ENCODE data around the gene C6orf89. TPM values are rescaled to one million over a fixed set of nuclear protein-coding genes. Genes with fewer than 3 reads are reported as not detected.

C6orf89 gene
- total RNA-seq, 4 donors from 2014 or later: 58.2 to 89.6 (median 68.9) TPM

DNA sequence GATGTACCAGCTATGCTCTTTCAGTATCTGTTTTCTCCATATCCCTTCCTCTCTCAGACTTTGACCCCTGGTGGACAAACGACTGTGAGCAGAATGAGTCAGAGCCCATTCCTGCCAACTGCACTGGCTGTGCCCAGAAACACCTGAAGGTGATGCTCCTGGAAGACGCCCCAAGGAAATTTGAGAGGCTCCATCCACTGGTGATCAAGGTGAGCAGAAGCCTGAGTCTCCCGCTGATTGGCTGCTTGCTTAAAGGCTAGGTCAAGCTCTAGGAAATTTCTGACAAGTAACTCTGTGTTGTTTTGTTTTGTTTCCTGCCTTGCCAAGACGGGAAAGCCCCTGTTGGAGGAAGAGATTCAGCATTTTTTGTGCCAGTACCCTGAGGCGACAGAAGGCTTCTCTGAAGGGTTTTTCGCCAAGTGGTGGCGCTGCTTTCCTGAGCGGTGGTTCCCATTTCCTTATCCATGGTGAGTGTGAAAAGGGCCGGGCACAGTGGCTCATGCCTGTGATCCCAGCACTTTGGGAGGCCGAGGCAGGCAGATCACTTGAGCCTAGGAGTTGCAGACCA lies 28.6 kb downstream of the C6orf89 start:
- no peaks in the 10 kb centered on the region for H3K9me3 ChIP-seq
- 27 to 36% methylated on average over 10 of the region's 10 CpGs for WGBS, 2 donors
- H3K4me1 ChIP-seq: peaks cover 49 to 58% of the 10 kb centered on the region in 2 donors
- no peaks in the 10 kb centered on the region for H3K27me3 ChIP-seq
- no peak overlapping the region for H3K4me3 ChIP-seq (replicated peaks in 1 of 3)
- intact Hi-C loops (cut with DNase I): loop anchor here (5.0 to 10.0 kb wide), 2 partner anchors 53 to 100 kb away; no protein-coding TSS in a partner anchor
- TF ChIP-seq POLR2A (IDR thresholded peaks at IDR 0.05) (no peak), CTCF (IDR thresholded peaks at IDR 0.05) (peak in 5 of 6 experiments; percentile 2 to 61 (median 44))
- peak; percentile 91 to 93 for DNase-seq
- H3K27ac ChIP-seq: peak overlapping the region; percentile 71 to 95 (median 81)
- no peaks in the 10 kb centered on the region for H3K36me3 ChIP-seq

- peaks cover 49 to 61% of the 10 kb centered on the region in 2 donors for H3K4me1 ChIP-seq
- WGBS, 2 donors: 85 to 89% methylated on average over 4 of the region's 4 CpGs
- DNase-seq: no peak
Observed at GRCh38 chr6:36915599-36915998, 29.8 kb downstream of the C6orf89 start.

GRCh38 chr6:36916126-36916525 lies 30.4 kb downstream of the C6orf89 start:
- Histone ChIP-seq H3K27me3 (no peaks in the 10 kb centered on the region), H3K36me3 (peaks cover 0 to 4% of the 10 kb centered on the region in 2 donors), H3K4me1 (peaks cover 49 to 61% of the 10 kb centered on the region in 2 donors), H3K4me3 (replicated peaks in 1 of 3) (no peak overlapping the region), H3K9me3 (no peaks in the 10 kb centered on the region), H3K27ac (peak overlapping the region; percentile 86 to 95 (median 91))
- no peak for DNase-seq
- TF ChIP-seq POLR2A (IDR thresholded peaks at IDR 0.05): no peak
- no peak for TF ChIP-seq CTCF (IDR thresholded peaks at IDR 0.05)
- intact Hi-C loops (cut with DNase I): loop anchor here (10.0 kb wide), 1 partner anchor 99 kb away; no protein-coding TSS in a partner anchor
- 71 to 82% methylated on average over 2 of the region's 2 CpGs for WGBS, 2 donors

More at GRCh38 chr6:36915599-36915998, 29.8 kb downstream of the C6orf89 start:
- peak overlapping the region; percentile 86 to 95 (median 91) for H3K27ac ChIP-seq
- H3K36me3 ChIP-seq: peaks cover 0 to 4% of the 10 kb centered on the region in 2 donors
- intact Hi-C loops (cut with DNase I): loop anchor here (10.0 kb wide), 1 partner anchor 99 kb away; no protein-coding TSS in a partner anchor
- no peaks in the 10 kb centered on the region for H3K27me3 ChIP-seq
- no peaks in the 10 kb centered on the region for H3K9me3 ChIP-seq
- TF ChIP-seq CTCF (IDR thresholded peaks at IDR 0.05) (no peak), POLR2A (IDR thresholded peaks at IDR 0.05) (no peak)
- H3K4me3 ChIP-seq (replicated peaks in 1 of 3): no peak overlapping the region

GRCh38 chr6:36917541-36918193 lies 31.9 kb downstream of the C6orf89 start:
- WGBS, 2 donors: 25 to 35% methylated on average over 9 to 10 of the region's 10 CpGs
- H3K4me1 ChIP-seq: peaks cover 49 to 57% of the 10 kb centered on the region in 2 donors
- H3K27ac ChIP-seq: peak overlapping the region; percentile 86 to 95 (median 91)
- no peak overlapping the region for H3K4me3 ChIP-seq (replicated peaks in 1 of 3)
- intact Hi-C loops (cut with DNase I): loop anchor here (10.0 kb wide), 1 partner anchor 97 kb away; no protein-coding TSS in a partner anchor
- no peaks in the 10 kb centered on the region for H3K9me3 ChIP-seq
- H3K27me3 ChIP-seq: no peaks in the 10 kb centered on the region
- DNase-seq: peak; percentile 33 to 38
- TF ChIP-seq POLR2A (IDR thresholded peaks at IDR 0.05) (no peak), CTCF (IDR thresholded peaks at IDR 0.05) (peak in 1 of 6 experiments; percentile 10)
- peaks cover 0 to 4% of the 10 kb centered on the region in 2 donors for H3K36me3 ChIP-seq

DNA sequence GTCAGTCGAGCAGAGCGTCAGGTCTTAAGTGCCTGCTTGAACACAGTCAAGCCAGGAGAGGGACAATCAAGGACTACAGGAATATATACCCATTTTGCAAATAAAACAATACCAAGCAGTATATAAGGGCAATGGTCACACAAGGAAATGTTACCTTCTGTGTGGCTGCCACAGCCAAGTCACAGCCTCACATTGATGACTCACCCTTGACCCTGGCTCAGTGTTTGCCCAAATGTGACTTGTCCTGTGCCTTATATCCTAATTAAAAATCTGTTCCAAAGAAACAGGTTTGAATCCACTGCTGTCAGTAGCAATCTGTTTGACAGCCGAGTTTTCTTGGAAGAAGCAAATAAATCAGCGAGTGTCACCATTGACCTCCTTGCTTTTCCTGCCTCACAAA lies 34.3 kb downstream of the C6orf89 start:
- WGBS, 2 donors: 94 to 96% methylated on average over 4 of the region's 4 CpGs
- peaks cover 35 to 41% of the 10 kb centered on the region in 2 donors for H3K4me1 ChIP-seq
- H3K27me3 ChIP-seq: no peaks in the 10 kb centered on the region
- H3K9me3 ChIP-seq: no peaks in the 10 kb centered on the region
- no peak for TF ChIP-seq CTCF (IDR thresholded peaks at IDR 0.05)
- no peak for TF ChIP-seq POLR2A (IDR thresholded peaks at IDR 0.05)
- no peak overlapping the region for H3K4me3 ChIP-seq (replicated peaks in 1 of 3)
- peak overlapping the region in 1 of 3 donors; percentile 95 for H3K27ac ChIP-seq
- DNase-seq: no peak
- peaks cover 7 to 13% of the 10 kb centered on the region in 2 donors for H3K36me3 ChIP-seq
- intact Hi-C loops (cut with DNase I): no loop called here

All from thyroid gland (tissue), 4 donors.